ENCODE measurements around the gene UBXN1.
"Not testable (repeated sequence)": the region's sequence is repeated elsewhere in the genome, so short reads cannot be mapped to it uniquely, and the experiment has no call there.

The UBXN1 gene

GRCh38 chr11:62665599-62666258 is 13.1 kb downstream of the UBXN1 start:
- DNase-seq (ENCODE audit: insufficient read length, low spot score) = no peak
- peak; percentile 47 for FAIRE-seq
- TF ChIP-seq SPI1 (IDR thresholded peaks at IDR 0.05; ENCODE audit: low read depth, low read length) (no peak), POU2F2 (IDR thresholded peaks at IDR 0.05; ENCODE audit: low read depth, low read length) (no peak), PAX5 (IDR thresholded peaks at IDR 0.05; ENCODE audit: insufficient read depth, low read length, severe bottlenecking) (no peak), POLR2AphosphoS5 (IDR thresholded peaks at IDR 0.05; ENCODE audit: low read depth, low read length) (0 out of 2 replicates have a peak, but pooled peaks have one; percentile 3)

GRCh38 chr11:62665075-62665598 is 13.7 kb downstream of the UBXN1 start, which contains the start of the genes C11orf98 and CSKMT:
TSS of gene C11orf98 (minus strand) at chr11:62665210. CDS start at chr11:62665169, 41 bp downstream.
TSS of gene CSKMT (plus strand) at chr11:62665312. CDS start at chr11:62665880, 568 bp downstream.
- DNase-seq (ENCODE audit: insufficient read length, low spot score) (peak; percentile 92), FAIRE-seq (peak; percentile 81)
- TF ChIP-seq POLR2AphosphoS5 (IDR thresholded peaks at IDR 0.05; ENCODE audit: low read depth, low read length) (peak; percentile 99), PAX5 (IDR thresholded peaks at IDR 0.05; ENCODE audit: insufficient read depth, low read length, severe bottlenecking) (peak; percentile 70), TAF1 (IDR thresholded peaks at IDR 0.05; ENCODE audit: low read depth, low read length) (peak; percentile 97), POLR2A (IDR thresholded peaks at IDR 0.05; ENCODE audit: low read depth, low read length) (peak; percentile 100), POU2F2 (IDR thresholded peaks at IDR 0.05; ENCODE audit: low read depth, low read length) (peak; percentile 94), SPI1 (IDR thresholded peaks at IDR 0.05; ENCODE audit: low read depth, low read length) (peak; percentile 37)

DNA sequence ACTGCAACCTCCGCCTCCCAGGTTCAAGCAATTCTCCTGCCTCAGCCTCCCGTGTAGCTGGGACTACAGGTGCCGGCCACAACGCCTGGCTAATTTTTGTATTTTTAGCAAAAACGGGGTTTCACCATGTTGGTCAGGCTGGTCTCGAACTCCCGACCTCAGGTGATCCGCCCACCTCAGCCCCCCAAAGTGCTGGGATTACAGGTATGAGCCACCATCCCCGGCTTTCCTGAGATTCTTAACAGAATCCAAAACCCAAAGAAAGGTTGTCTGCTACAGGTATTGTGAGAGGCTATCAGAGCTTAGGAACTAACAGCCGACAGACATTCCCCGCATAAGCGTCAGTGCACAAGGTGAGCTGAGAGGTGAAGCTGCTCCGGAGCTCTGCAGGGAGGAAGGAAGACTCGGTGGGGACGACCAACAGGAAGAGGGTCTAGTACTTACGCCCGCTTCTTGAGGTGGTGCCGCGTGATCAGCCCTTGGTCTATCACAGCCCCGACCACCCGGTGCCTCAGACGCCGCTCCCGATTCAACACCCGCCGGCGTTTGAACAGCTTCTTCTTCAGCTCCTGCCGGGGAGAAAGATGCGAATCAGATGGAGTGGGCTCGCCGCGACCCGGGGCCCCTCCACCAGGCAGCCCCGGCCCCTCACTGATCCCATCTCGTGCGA is 14.3 kb downstream of the UBXN1 start:
- TF ChIP-seq SPI1 (IDR thresholded peaks at IDR 0.05; ENCODE audit: low read depth, low read length) = no peak
- no peak for TF ChIP-seq TAF1 (IDR thresholded peaks at IDR 0.05; ENCODE audit: low read depth, low read length)
- no peak for TF ChIP-seq PAX5 (IDR thresholded peaks at IDR 0.05; ENCODE audit: insufficient read depth, low read length, severe bottlenecking)
- TF ChIP-seq POU2F2 (IDR thresholded peaks at IDR 0.05; ENCODE audit: low read depth, low read length) = no peak
- TF ChIP-seq POLR2A (IDR thresholded peaks at IDR 0.05; ENCODE audit: low read depth, low read length) = no peak
- TF ChIP-seq POLR2AphosphoS5 (IDR thresholded peaks at IDR 0.05; ENCODE audit: low read depth, low read length) = no peak
- FAIRE-seq = no peak
- peak; percentile 59 for DNase-seq (ENCODE audit: insufficient read length, low spot score)

DNA sequence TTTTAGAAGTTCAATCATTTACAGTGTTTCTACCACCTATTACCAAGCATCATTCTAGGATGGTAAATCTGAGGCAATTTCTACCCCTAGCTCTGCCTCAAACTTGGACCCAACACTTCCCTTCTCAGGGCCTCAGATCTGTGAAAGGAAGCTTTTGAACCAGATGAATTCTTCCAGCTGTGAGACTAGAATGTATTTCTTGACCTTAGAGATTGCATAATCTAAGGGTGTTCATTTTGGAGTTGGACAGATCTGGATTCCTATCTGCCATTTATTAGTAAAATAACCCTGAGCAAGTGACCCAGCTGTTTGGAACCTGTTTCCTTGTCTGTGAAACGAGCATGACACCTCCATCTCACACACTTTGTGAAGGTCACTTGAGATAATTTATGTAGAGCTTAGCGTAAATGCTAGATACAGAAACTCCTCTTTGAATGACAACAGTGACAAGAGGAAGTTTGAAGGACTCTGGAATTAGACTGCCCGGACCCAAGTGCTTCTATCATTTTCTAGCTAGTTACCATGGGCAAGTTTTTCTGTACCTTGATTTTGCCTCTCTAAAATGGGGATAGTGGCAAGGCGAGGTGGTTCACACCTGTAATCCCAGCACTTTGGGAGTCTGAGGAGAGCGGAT is 22.0 kb downstream of the UBXN1 start:
- no peak for TF ChIP-seq POLR2A (IDR thresholded peaks at IDR 0.05; ENCODE audit: low read depth, low read length)
- TF ChIP-seq POLR2AphosphoS5 (IDR thresholded peaks at IDR 0.05; ENCODE audit: low read depth, low read length) = no peak
- no peak for TF ChIP-seq PAX5 (IDR thresholded peaks at IDR 0.05; ENCODE audit: insufficient read depth, low read length, severe bottlenecking)
- TF ChIP-seq TAF1 (IDR thresholded peaks at IDR 0.05; ENCODE audit: low read depth, low read length) = no peak
- TF ChIP-seq SPI1 (IDR thresholded peaks at IDR 0.05; ENCODE audit: low read depth, low read length) = no peak
- no peak for TF ChIP-seq POU2F2 (IDR thresholded peaks at IDR 0.05; ENCODE audit: low read depth, low read length)
- DNase-seq (ENCODE audit: insufficient read length, low spot score) (no peak), FAIRE-seq (no peak)

DNA sequence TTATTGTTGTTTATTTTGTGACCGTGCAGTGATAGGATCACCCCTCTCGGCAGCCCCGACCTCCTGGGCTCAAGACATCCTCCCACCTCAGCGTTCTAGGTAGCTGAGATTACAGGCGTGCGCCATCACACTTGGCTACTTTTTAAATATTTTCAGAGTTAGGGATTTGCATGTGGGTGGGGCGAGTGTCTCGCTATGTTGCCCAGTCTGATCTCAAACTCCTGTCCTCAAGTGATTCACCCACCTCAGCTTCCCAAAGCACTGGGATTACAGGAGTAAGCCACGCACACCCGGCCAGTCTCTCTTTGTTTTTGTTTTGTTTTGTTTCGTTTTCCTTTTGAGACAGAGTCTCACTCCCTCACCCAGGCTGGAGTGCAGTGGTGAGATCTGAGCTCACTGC is 24.6 kb downstream of the UBXN1 start:
- no peak for FAIRE-seq
- DNase-seq (ENCODE audit: insufficient read length, low spot score) = no peak
- no peak for TF ChIP-seq PAX5 (IDR thresholded peaks at IDR 0.05; ENCODE audit: insufficient read depth, low read length, severe bottlenecking)
- no peak for TF ChIP-seq POU2F2 (IDR thresholded peaks at IDR 0.05; ENCODE audit: low read depth, low read length)
- no peak for TF ChIP-seq SPI1 (IDR thresholded peaks at IDR 0.05; ENCODE audit: low read depth, low read length)
- no peak for TF ChIP-seq POLR2AphosphoS5 (IDR thresholded peaks at IDR 0.05; ENCODE audit: low read depth, low read length)
- no peak for TF ChIP-seq TAF1 (IDR thresholded peaks at IDR 0.05; ENCODE audit: low read depth, low read length)
- TF ChIP-seq POLR2A (IDR thresholded peaks at IDR 0.05; ENCODE audit: low read depth, low read length) = no peak

- no peak for TF ChIP-seq POU2F2 (IDR thresholded peaks at IDR 0.05; ENCODE audit: low read depth, low read length)
- no peak for TF ChIP-seq POLR2AphosphoS5 (IDR thresholded peaks at IDR 0.05; ENCODE audit: low read depth, low read length)
- no peak for TF ChIP-seq TAF1 (IDR thresholded peaks at IDR 0.05; ENCODE audit: low read depth, low read length)
- DNase-seq (ENCODE audit: insufficient read length, low spot score) = no peak
- FAIRE-seq = no peak
Observed at GRCh38 chr11:62652161-62653006, 26.5 kb downstream of the UBXN1 start.

GRCh38 chr11:62650283-62650682 is 28.6 kb downstream of the UBXN1 start:
- not testable (repeated sequence) for FAIRE-seq; DNase-seq (ENCODE audit: insufficient read length, low spot score)

DNA sequence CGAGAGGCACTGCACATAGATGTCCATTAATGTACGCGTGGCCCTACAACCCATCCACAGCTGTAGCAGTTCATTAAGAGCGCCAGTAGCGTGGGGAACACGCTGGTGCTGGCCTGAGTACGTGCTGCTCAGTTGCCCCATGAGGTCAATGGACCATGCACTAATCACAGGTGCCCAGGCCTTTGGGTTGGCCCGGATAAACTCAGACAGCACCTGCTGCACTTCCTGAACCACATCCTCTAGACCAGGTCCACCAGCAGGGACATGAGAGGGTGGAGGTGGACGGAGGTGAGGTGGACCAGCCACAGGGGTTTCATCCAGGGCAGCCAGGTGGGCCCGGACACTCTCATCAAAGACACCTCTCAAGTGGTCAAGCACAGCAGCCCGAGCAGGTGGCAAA is 29.4 kb downstream of the UBXN1 start:
- TF ChIP-seq POLR2A (IDR thresholded peaks at IDR 0.05; ENCODE audit: low read depth, low read length) = no peak
- no peak for TF ChIP-seq TAF1 (IDR thresholded peaks at IDR 0.05; ENCODE audit: low read depth, low read length)
- no peak for TF ChIP-seq PAX5 (IDR thresholded peaks at IDR 0.05; ENCODE audit: insufficient read depth, low read length, severe bottlenecking)
- no peak for TF ChIP-seq POLR2AphosphoS5 (IDR thresholded peaks at IDR 0.05; ENCODE audit: low read depth, low read length)
- no peak for FAIRE-seq
- no peak for DNase-seq (ENCODE audit: insufficient read length, low spot score)

- TF ChIP-seq POLR2AphosphoS5 (IDR thresholded peaks at IDR 0.05; ENCODE audit: low read depth, low read length) = no peak
- TF ChIP-seq TAF1 (IDR thresholded peaks at IDR 0.05; ENCODE audit: low read depth, low read length) = no peak
- TF ChIP-seq POU2F2 (IDR thresholded peaks at IDR 0.05; ENCODE audit: low read depth, low read length) = no peak
- TF ChIP-seq PAX5 (IDR thresholded peaks at IDR 0.05; ENCODE audit: insufficient read depth, low read length, severe bottlenecking) = no peak
- TF ChIP-seq POLR2A (IDR thresholded peaks at IDR 0.05; ENCODE audit: low read depth, low read length) = no peak
- no peak for TF ChIP-seq SPI1 (IDR thresholded peaks at IDR 0.05; ENCODE audit: low read depth, low read length)
- DNase-seq (ENCODE audit: insufficient read length, low spot score) = no peak
Observed at GRCh38 chr11:62648967-62649364, 29.9 kb downstream of the UBXN1 start.

More at GRCh38 chr11:62648967-62649364, 29.9 kb downstream of the UBXN1 start:
- no peak for FAIRE-seq
